Measurements from ENCODE around the gene PADI1.

Gene PADI1

GRCh38 chr1:17207966-17208418 is 3.1 kb downstream of the PADI1 start (continued):
- TF ChIP-seq ZNF513 (tag by site-specific recombination; IDR thresholded peaks at IDR 0.05) (no peak), ZNF596 (tag by site-specific recombination; IDR thresholded peaks at IDR 0.05) (no peak), ELK4 (IDR thresholded peaks at IDR 0.05; ENCODE audit: borderline replicate concordance, low read depth, low read length) (no peak), ZNF274 (IDR thresholded peaks at IDR 0.05; ENCODE audit: low read length) (no peak), ZNF274 (tag by site-specific recombination; IDR thresholded peaks at IDR 0.05; ENCODE audit: borderline replicate concordance) (no peak), ZNF311 (tag by site-specific recombination; IDR thresholded peaks at IDR 0.05; ENCODE audit: borderline replicate concordance) (no peak), SCRT1 (tag by site-specific recombination; IDR thresholded peaks at IDR 0.05; ENCODE audit: borderline replicate concordance) (no peak), ZNF610 (tag by site-specific recombination; IDR thresholded peaks at IDR 0.05; ENCODE audit: borderline replicate concordance) (no peak), ZSCAN16 (tag by site-specific recombination; IDR thresholded peaks at IDR 0.05) (no peak), ZNF623 (tag by site-specific recombination; IDR thresholded peaks at IDR 0.05) (no peak), ZNF350 (tag by site-specific recombination; IDR thresholded peaks at IDR 0.05) (no peak), TRIM28 (IDR thresholded peaks at IDR 0.05; ENCODE audit: borderline replicate concordance, low read length) (no peak), MYNN (tag by site-specific recombination; IDR thresholded peaks at IDR 0.05; ENCODE audit: borderline replicate concordance) (no peak), ZSCAN5A (tag by site-specific recombination; IDR thresholded peaks at IDR 0.05) (no peak), AEBP2 (tag by site-specific recombination; IDR thresholded peaks at IDR 0.05; ENCODE audit: borderline replicate concordance) (no peak), ZNF548 (tag by site-specific recombination; IDR thresholded peaks at IDR 0.05) (no peak), WT1 (tag by site-specific recombination; IDR thresholded peaks at IDR 0.05) (peak; percentile 89)

GRCh38 chr1:17208546-17208945 is 3.6 kb downstream of the PADI1 start:
- H3K9me3 ChIP-seq (ENCODE audit: control insufficient read depth, insufficient read depth, low read depth, low read length): no peaks in the 10 kb centered on the region
- H3K4me3 ChIP-seq (ENCODE audit: low read depth, low read length): no peak overlapping the region
- H3K4me1 ChIP-seq (ENCODE audit: control insufficient read depth, insufficient read depth, low read length): peaks cover 4% of the 10 kb centered on the region
- CTCF ChIA-PET: interaction anchor here (0.7 to 1.1 kb wide), 2 partner anchors 28 to 83 kb away, joined by 3 to 7 read pairs; no protein-coding TSS in a partner anchor
- TF ChIP-seq PRDM1 (tag by site-specific recombination; IDR thresholded peaks at IDR 0.05): no peak
- no peaks in the 10 kb centered on the region for H3K36me3 ChIP-seq (ENCODE audit: control insufficient read depth in 2 of 2, insufficient read depth in 1 of 2, low read length in 2 of 2)
- H3K27ac ChIP-seq (ENCODE audit: extremely low read depth, low read depth, low read length): no peak overlapping the region
- POLR2A ChIA-PET: interaction anchor here (2.2 kb wide), 1 partner anchor 25 kb away, joined by 10 read pairs; no protein-coding TSS in a partner anchor

GRCh38 chr1:17209430-17209829 is 4.5 kb downstream of the PADI1 start:
- CTCF ChIA-PET: no interaction called here
- peak; percentile 58; the same call in 1 of the 2 replicates for TF ChIP-seq PATZ1 (tag by site-specific recombination; IDR thresholded peaks at IDR 0.05)
- no peak for TF ChIP-seq ZNF596 (tag by site-specific recombination; IDR thresholded peaks at IDR 0.05)
- no peak for TF ChIP-seq SALL2 (tag by site-specific recombination; IDR thresholded peaks at IDR 0.05; ENCODE audit: borderline replicate concordance)
- TF ChIP-seq ZNF768 (tag by site-specific recombination; IDR thresholded peaks at IDR 0.05): peak; percentile 97
- 0 out of 2 replicates have a peak, but pooled peaks have one; percentile 22 for TF ChIP-seq ZNF391 (tag by site-specific recombination; IDR thresholded peaks at IDR 0.05; ENCODE audit: borderline replicate concordance, low read depth)
- 0 out of 2 replicates have a peak, but pooled peaks have one; percentile 25 for TF ChIP-seq ZNF639 (tag by site-specific recombination; IDR thresholded peaks at IDR 0.05)
- TF ChIP-seq ZNF580 (tag by site-specific recombination; IDR thresholded peaks at IDR 0.05): peak; percentile 82

More at GRCh38 chr1:17209430-17209829, 4.5 kb downstream of the PADI1 start:
- Histone ChIP-seq H3K4me1 (ENCODE audit: control insufficient read depth, insufficient read depth, low read length) (peaks cover 4% of the 10 kb centered on the region), H3K36me3 (ENCODE audit: control insufficient read depth in 2 of 2, insufficient read depth in 1 of 2, low read length in 2 of 2) (no peaks in the 10 kb centered on the region), H3K27ac (ENCODE audit: extremely low read depth, low read depth, low read length) (no peak overlapping the region), H3K4me3 (ENCODE audit: low read depth, low read length) (no peak overlapping the region), H3K9me3 (ENCODE audit: control insufficient read depth, insufficient read depth, low read depth, low read length) (no peaks in the 10 kb centered on the region)
- POLR2A ChIA-PET: no interaction called here

Measured in HEK293 (cell line).